GM12892 (cell line): ENCODE measurements around the gene FNDC4.

Source experiments
- DNase-seq: peaks from one replicate; pipeline ENCODE4 v3.0.0; 2011; ENCODE audit not compliant: insufficient read length
- FAIRE-seq: peaks from 2 replicates; lab custom pipeline; 2011; peaks lifted over from hg19 to GRCh38; lab: Jason Lieb, UNC
- POLR2A ChIP-seq: IDR thresholded peaks from 2 replicates; pipeline ENCODE4 v1.6.1; 2011; ENCODE audit warnings: low read depth, low read length, control low read depth
- POLR2AphosphoS5 ChIP-seq: IDR thresholded peaks from 2 replicates; pipeline ENCODE4 v1.6.1; 2011; ENCODE audit warnings: low read depth, low read length, control low read depth
- TAF1 ChIP-seq: IDR thresholded peaks from 2 replicates; pipeline ENCODE4 v1.6.1; 2011; ENCODE audit warnings: low read depth, mild to moderate bottlenecking, control low read depth, low read length, borderline replicate concordance

The FNDC4 gene

GRCh38 chr2:27442920-27443282 is 52.1 kb downstream of the FNDC4 start:
- FAIRE-seq, result no peak
- no peak for DNase-seq
- TF ChIP-seq TAF1 (no peak), POLR2A (0 out of 2 replicates have a peak, but pooled peaks have one; percentile 16), POLR2AphosphoS5 (peak; percentile 29; the same call in 1 of the 2 replicates)

GRCh38 chr2:27441958-27442919 is 52.8 kb downstream of the FNDC4 start, which contains the start of gene KRTCAP3:
Gene KRTCAP3 (plus strand): TSS chr2:27442381. CDS start chr2:27442413, 32 bp downstream.
- DNase-seq (no peak), FAIRE-seq (no peak)
- TF ChIP-seq POLR2A (peak; percentile 30; the same call in 1 of the 2 replicates), POLR2AphosphoS5 (peak; percentile 47), TAF1 (no peak)
